ENCODE data around the gene NUDCD2. TPM values are rescaled to one million over a fixed set of nuclear protein-coding genes. Genes with fewer than 3 reads are reported as not detected.
"Not testable (repeated sequence)": the region's sequence is repeated elsewhere in the genome, so short reads cannot be mapped to it uniquely, and the experiment has no call there.

Gene NUDCD2
- total and polyA plus RNA-seq, 5 donors: 4.2 to 17.3 (median 13.2) TPM

DNA sequence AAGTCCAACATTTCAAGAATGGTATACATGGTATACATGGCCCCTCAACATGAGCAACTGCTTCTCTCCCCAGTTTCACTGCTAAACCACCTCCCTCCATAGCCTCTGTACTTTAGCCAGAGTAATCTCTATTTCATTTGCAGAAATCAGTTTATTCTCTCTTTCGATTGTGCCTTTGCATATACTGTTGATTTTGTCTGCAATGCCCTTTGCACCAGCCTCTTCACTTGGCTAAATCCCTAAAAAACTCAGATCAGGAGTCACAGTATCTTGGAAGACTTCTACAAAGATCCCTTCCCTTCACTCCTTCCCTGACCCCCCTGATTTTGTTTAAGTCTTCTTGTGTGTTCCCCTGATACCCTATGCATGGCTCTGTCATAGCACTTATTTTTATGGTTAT is 27.4 kb downstream of the NUDCD2 start:
- no peaks in the 10 kb centered on the region for H3K9me3 ChIP-seq (ENCODE audit: control insufficient read depth, low read length)
- no peaks in the 10 kb centered on the region for H3K27me3 ChIP-seq (ENCODE audit: control insufficient read depth, insufficient read depth)
- DNase-seq (no peak), ATAC-seq (no peak)
- no peak overlapping the region for H3K4me3 ChIP-seq (ENCODE audit: low read length)
- H3K4me1 ChIP-seq (ENCODE audit: control insufficient read depth, insufficient read depth, low read length): no peaks in the 10 kb centered on the region
- 89% methylated on average over 1 of the region's 1 CpG for WGBS
- intact Hi-C loops (cut with DNase I): no loop called here
- no peak overlapping the region for H3K27ac ChIP-seq (ENCODE audit: low read length)

DNA sequence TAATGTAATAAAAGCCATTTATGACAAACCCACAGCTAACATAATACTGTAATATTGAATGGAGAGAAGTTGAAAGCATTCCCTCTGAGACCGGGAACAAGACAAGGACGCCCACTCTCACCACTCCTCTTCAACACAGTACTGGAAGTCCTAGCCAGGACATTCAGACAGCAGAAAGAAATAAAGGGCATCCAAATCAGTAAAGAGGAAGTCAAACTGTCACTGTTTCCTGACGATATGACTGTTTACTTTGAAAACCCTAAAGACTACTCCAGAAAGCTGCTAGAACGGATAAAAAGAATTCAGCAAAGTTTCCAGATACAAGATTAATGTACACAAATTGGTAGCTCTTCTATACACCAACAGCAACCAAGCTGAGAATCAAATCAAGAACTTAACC is 33.8 kb downstream of the NUDCD2 start:
- H3K27me3 ChIP-seq (ENCODE audit: control insufficient read depth, insufficient read depth); H3K4me1 ChIP-seq (ENCODE audit: control insufficient read depth, insufficient read depth, low read length); H3K9me3 ChIP-seq (ENCODE audit: control insufficient read depth, low read length); H3K27ac ChIP-seq (ENCODE audit: low read length); DNase-seq; intact Hi-C loops (cut with DNase I); ATAC-seq; H3K4me3 ChIP-seq (ENCODE audit: low read length): not testable (repeated sequence)
- 24% methylated on average over 4 of the region's 4 CpGs for WGBS

DNA sequence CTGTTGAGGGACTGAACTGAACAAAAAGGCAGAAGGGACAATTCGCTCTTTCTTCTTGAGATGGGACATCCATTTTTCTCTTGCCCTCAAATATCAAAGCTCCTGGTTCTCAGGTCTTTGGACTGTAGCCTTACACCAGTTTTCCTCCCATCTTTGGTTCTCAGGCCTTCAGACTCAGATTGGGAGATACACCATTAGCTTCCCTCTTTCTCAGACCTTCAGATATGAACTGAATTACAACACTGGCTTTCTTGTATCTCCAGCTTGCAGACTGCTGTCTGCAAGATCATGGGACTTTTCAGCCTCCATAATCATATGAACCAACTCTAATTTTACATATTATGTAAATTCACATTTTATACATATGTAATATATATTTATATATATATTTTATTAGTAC is 35.1 kb downstream of the NUDCD2 start:
- Histone ChIP-seq H3K4me1 (ENCODE audit: control insufficient read depth, insufficient read depth, low read length) (no peaks in the 10 kb centered on the region), H3K4me3 (ENCODE audit: low read length) (no peak overlapping the region), H3K27ac (ENCODE audit: low read length) (no peak overlapping the region), H3K9me3 (ENCODE audit: control insufficient read depth, low read length) (no peaks in the 10 kb centered on the region), H3K27me3 (ENCODE audit: control insufficient read depth, insufficient read depth) (no peaks in the 10 kb centered on the region)
- intact Hi-C loops (cut with DNase I): no loop called here
- WGBS: 98% methylated on average over 1 of the region's 1 CpG
- ATAC-seq (no peak), DNase-seq (no peak)

DNA sequence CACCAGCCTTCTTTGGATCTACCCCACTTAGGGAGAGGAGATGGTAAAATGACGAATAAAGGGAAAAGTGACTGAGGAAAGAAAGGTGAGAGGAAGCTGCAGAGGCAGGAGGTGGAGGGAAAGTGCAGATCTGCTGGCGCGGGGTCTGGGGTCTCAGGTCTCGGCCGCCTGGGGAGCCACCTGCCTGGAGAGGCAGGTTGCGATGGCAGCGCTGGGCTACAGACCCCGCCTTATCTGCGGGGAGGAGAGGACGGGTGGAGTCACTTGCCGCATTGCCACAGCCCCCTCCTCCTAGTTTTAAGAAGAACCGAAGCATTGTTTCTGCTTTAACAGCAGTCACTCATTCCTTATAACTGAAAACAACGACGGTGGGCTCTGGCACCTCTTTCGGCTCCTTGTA is 44.2 kb downstream of the NUDCD2 start:
- H3K4me1 ChIP-seq (ENCODE audit: control insufficient read depth, insufficient read depth, low read length); ATAC-seq; H3K27ac ChIP-seq (ENCODE audit: low read length); DNase-seq; H3K27me3 ChIP-seq (ENCODE audit: control insufficient read depth, insufficient read depth); H3K9me3 ChIP-seq (ENCODE audit: control insufficient read depth, low read length); intact Hi-C loops (cut with DNase I); H3K4me3 ChIP-seq (ENCODE audit: low read length): not testable (repeated sequence)
- WGBS: 32% methylated on average over 15 of the region's 15 CpGs

DNA sequence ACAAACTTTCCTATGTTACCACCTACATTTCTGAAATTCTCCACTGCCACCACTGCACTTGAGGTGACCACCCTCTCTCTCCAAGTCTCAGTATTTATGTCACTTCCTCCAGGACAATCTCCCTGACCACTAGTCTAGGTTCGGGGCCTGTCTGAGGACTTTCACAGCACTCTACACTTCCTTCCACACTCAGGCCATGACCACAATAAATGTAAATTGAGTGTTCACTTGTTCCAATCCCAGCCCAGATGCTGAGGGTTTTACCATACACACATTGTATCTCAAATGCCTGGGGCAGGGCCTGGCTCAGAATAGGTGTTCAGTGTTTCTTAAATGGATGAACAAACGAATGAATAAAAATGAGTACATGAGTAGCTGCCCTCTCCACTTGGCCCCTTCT is 49.4 kb downstream of the NUDCD2 start:
- ATAC-seq: no peak
- Histone ChIP-seq H3K4me3 (ENCODE audit: low read length) (no peak overlapping the region), H3K4me1 (ENCODE audit: control insufficient read depth, insufficient read depth, low read length) (no peaks in the 10 kb centered on the region), H3K27ac (ENCODE audit: low read length) (no peak overlapping the region), H3K9me3 (ENCODE audit: control insufficient read depth, low read length) (no peaks in the 10 kb centered on the region), H3K27me3 (ENCODE audit: control insufficient read depth, insufficient read depth) (no peaks in the 10 kb centered on the region)
- no peak for DNase-seq
- WGBS: 61% methylated on average over 2 of the region's 2 CpGs
- intact Hi-C loops (cut with DNase I): no loop called here

DNA sequence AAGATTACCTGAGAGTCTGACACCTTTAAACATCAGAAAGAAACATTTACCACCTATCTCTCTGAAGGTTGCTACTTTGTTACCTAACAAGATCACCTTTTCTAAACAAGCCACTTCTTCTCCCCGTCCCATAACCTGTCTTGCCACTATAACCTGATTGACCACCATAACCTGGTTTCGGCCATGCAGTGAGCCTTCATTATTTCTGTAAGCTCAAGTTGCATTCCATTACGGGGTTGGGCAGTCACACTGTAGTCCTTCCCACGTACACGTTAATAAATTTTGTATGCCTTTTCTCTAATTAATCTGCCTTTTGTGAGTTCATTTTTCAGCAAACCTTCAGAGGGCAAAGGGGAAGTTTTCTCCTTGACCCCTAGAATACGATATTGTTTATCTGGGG is 50.5 kb downstream of the NUDCD2 start:
- 83% methylated on average over 6 of the region's 6 CpGs for WGBS
- no peaks in the 10 kb centered on the region for H3K4me1 ChIP-seq (ENCODE audit: control insufficient read depth, insufficient read depth, low read length)
- intact Hi-C loops (cut with DNase I): no loop called here
- no peaks in the 10 kb centered on the region for H3K9me3 ChIP-seq (ENCODE audit: control insufficient read depth, low read length)
- no peak for ATAC-seq
- no peak for DNase-seq
- H3K4me3 ChIP-seq (ENCODE audit: low read length): no peak overlapping the region
- H3K27me3 ChIP-seq (ENCODE audit: control insufficient read depth, insufficient read depth): no peaks in the 10 kb centered on the region
- H3K27ac ChIP-seq (ENCODE audit: low read length): no peak overlapping the region

DNA sequence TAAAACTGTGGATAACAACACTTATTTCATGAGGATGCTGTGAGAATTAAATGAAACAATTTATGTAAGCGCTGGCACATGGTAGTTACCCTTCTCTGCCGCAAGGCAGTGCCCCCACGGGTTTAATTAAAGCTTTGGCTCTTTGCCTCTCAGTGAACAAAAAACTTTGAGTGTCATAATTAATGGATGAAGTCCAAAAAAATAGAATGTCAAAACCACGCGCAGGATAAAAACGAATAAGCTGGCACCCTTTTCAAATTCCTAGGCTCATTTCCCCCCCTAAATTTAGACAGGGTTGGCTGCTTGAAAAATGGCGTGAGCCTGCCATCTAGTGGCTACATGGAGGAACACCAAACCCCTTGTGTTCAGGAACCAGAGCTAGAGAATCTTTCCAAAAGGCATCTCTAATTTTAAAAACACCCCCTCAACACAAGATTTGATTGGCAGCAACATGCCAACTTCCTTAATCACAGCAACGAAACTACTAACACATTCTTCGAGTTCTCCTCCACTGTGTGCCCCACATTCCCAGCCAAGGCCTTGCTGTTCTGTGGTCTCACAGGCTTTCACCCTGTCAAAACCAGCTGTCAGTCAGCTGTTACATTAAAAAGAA is 51.5 kb downstream of the NUDCD2 start:
- no peaks in the 10 kb centered on the region for H3K9me3 ChIP-seq (ENCODE audit: control insufficient read depth, low read length)
- no peaks in the 10 kb centered on the region for H3K27me3 ChIP-seq (ENCODE audit: control insufficient read depth, insufficient read depth)
- DNase-seq (peak; percentile 60 to 70 (median 60)), ATAC-seq (peak; percentile 89 to 92)
- H3K4me1 ChIP-seq (ENCODE audit: control insufficient read depth, insufficient read depth, low read length): no peaks in the 10 kb centered on the region
- WGBS: 5% methylated on average over 9 of the region's 9 CpGs
- intact Hi-C loops (cut with DNase I): no loop called here
- H3K4me3 ChIP-seq (ENCODE audit: low read length): peak overlapping the region; percentile 18
- H3K27ac ChIP-seq (ENCODE audit: low read length): no peak overlapping the region

DNA sequence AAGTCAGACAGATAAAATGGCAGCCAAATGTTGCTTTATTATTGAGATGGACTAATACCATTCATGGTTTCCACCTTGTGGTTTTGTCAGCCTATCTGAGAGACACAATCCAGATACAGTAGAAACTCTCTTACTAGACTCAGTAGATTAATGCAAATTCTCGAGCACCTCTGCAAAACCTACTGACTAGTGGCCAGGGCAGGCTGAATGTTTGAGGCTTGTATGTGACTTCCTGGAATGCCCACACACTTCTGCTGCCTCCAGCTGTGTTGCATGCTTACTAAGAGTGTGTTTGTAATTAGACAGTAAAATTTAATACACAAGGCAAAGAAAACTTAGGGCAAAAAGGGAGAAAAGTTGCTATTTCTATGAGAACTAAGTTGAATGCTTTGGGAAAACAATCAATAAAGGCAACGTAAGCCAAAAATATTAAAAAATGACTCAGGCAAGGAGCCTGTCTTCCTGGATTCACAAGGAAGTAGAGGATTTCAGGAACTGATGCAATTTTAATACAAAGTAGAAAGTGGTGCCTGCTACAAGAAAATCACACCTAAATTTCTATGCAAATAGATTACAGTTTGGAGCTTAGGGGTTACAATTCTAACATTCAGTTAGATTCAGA is 52.8 kb downstream of the NUDCD2 start:
- WGBS: 39% methylated on average over 2 of the region's 2 CpGs
- H3K9me3 ChIP-seq (ENCODE audit: control insufficient read depth, low read length): no peaks in the 10 kb centered on the region
- no peaks in the 10 kb centered on the region for H3K27me3 ChIP-seq (ENCODE audit: control insufficient read depth, insufficient read depth)
- no peak overlapping the region for H3K27ac ChIP-seq (ENCODE audit: low read length)
- H3K4me1 ChIP-seq (ENCODE audit: control insufficient read depth, insufficient read depth, low read length): no peaks in the 10 kb centered on the region
- ATAC-seq (no peak), DNase-seq (no peak)
- intact Hi-C loops (cut with DNase I): no loop called here
- H3K4me3 ChIP-seq (ENCODE audit: low read length): no peak overlapping the region

DNA sequence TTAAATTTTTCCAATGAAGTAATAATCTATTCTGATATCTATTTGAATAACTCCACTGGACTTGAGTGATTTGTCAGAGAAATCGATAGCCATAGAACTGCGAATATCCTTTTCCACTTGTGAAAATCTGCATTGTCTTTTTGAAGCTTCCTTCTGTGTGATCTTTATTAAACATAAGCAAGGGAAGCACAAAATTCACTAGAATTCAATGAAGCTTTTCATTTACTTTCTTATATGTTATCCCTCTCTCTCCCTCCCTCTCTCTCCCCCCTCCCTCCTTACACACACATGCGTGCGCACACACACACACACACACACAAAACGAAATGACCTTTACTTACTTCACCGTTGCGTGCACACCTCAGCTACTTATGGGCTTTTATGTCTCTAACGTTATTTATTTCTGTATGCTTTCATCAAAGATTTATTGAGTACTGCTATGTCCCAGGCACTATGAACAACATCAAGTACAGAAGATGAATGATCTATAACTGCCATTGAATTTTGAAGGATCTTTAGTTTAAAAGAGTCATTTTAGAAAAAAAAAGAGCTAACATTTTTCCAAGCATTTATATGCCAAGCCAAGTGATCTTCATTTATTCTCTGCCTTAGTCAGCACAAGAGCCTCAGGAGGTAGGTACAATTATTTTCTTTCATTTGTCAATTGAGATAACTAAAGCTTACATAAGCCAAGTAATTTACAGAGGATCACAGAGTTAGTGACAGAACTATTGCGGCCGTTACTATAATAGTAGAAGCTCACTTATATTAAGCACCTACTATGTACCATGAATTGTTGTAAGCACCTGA is 55.3 kb downstream of the NUDCD2 start:
- Histone ChIP-seq H3K4me3 (ENCODE audit: low read length) (no peak overlapping the region), H3K27me3 (ENCODE audit: control insufficient read depth, insufficient read depth) (no peaks in the 10 kb centered on the region), H3K4me1 (ENCODE audit: control insufficient read depth, insufficient read depth, low read length) (no peaks in the 10 kb centered on the region), H3K27ac (ENCODE audit: low read length) (no peak overlapping the region), H3K9me3 (ENCODE audit: control insufficient read depth, low read length) (no peaks in the 10 kb centered on the region)
- no peak for DNase-seq
- no peak for ATAC-seq
- intact Hi-C loops (cut with DNase I): no loop called here
- 85% methylated on average over 10 of the region's 10 CpGs for WGBS

DNA sequence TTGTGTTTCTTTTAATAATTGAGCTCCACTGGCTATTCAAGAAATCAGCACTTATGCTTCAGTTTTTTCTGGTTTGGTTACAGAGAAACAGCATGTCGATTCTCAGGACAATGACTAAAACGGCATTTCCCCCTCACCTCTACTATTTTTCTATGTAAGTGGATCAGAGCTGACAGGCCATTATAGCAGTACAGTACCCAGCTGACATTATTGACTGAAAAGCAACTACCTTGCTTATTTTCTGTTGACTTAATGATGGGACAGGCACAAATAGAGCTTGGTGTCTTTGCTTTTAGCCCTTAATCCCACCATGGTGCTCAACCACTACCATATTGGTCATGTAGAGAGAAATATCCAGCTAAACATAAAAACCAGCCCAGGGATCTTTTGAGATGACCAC is 57.9 kb downstream of the NUDCD2 start:
- Histone ChIP-seq H3K27ac (ENCODE audit: low read length) (no peak overlapping the region), H3K4me3 (ENCODE audit: low read length) (no peak overlapping the region), H3K4me1 (ENCODE audit: control insufficient read depth, insufficient read depth, low read length) (no peaks in the 10 kb centered on the region), H3K27me3 (ENCODE audit: control insufficient read depth, insufficient read depth) (no peaks in the 10 kb centered on the region), H3K9me3 (ENCODE audit: control insufficient read depth, low read length) (no peaks in the 10 kb centered on the region)
- WGBS: 91% methylated on average over 2 of the region's 2 CpGs
- no peak for DNase-seq
- intact Hi-C loops (cut with DNase I): no loop called here
- ATAC-seq: no peak

DNA sequence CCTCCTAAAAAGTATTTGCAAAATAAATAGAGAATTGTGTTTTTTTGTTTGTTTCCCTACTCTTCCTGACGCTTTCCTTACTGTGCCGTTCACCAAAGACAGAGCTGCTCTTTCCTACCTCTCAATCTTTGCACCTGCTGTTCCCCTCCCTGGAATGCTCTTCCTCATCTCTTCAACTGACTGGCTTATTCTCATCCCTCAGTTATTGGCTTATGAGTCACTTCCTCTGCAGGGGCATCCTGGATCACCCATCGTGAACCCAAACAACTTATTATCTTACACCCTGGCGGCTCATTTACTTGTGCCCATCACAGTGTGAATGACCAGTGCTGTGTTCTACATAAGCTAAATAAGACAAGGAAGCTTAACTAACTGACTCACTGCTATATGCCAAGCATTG is 58.6 kb downstream of the NUDCD2 start:
- intact Hi-C loops (cut with DNase I): no loop called here
- H3K27ac ChIP-seq (ENCODE audit: low read length): no peak overlapping the region
- DNase-seq: no peak
- H3K4me3 ChIP-seq (ENCODE audit: low read length): no peak overlapping the region
- no peak for ATAC-seq
- H3K9me3 ChIP-seq (ENCODE audit: control insufficient read depth, low read length): no peaks in the 10 kb centered on the region
- H3K27me3 ChIP-seq (ENCODE audit: control insufficient read depth, insufficient read depth): no peaks in the 10 kb centered on the region
- 68% methylated on average over 4 of the region's 4 CpGs for WGBS
- no peaks in the 10 kb centered on the region for H3K4me1 ChIP-seq (ENCODE audit: control insufficient read depth, insufficient read depth, low read length)
